ENCODE data around the gene UBXN10. TPM values are rescaled to one million over a fixed set of nuclear protein-coding genes. Genes with fewer than 3 reads are reported as not detected.

UBXN10 gene
- total and polyA plus RNA-seq, 12 donors: 0.64 to 2.6 (median 1.5) TPM

GRCh38 chr1:20166051-20166450 is 19.8 kb upstream of the UBXN10 start:
- no peaks in the 10 kb centered on the region for H3K36me3 ChIP-seq (replicated peaks in 1 of 2)
- H3K4me3 ChIP-seq: no peak overlapping the region
- H3K9me3 ChIP-seq (replicated peaks in 1 of 3): peaks cover 0 to 2% (median 0%) of the 10 kb centered on the region in 3 donors
- DNase-seq: no peak
- H3K4me1 ChIP-seq (replicated peaks in 1 of 2): no peaks in the 10 kb centered on the region
- WGBS, 4 donors: 65 to 79% (median 71%) methylated on average over 16 to 17 of the region's 17 CpGs
- no peaks in the 10 kb centered on the region for H3K27me3 ChIP-seq
- intact Hi-C loops (cut with DNase I): no loop called here
- no peak overlapping the region for H3K27ac ChIP-seq
- no peak for TF ChIP-seq POLR2A (IDR thresholded peaks at IDR 0.05)
- TF ChIP-seq, protein P1, sequence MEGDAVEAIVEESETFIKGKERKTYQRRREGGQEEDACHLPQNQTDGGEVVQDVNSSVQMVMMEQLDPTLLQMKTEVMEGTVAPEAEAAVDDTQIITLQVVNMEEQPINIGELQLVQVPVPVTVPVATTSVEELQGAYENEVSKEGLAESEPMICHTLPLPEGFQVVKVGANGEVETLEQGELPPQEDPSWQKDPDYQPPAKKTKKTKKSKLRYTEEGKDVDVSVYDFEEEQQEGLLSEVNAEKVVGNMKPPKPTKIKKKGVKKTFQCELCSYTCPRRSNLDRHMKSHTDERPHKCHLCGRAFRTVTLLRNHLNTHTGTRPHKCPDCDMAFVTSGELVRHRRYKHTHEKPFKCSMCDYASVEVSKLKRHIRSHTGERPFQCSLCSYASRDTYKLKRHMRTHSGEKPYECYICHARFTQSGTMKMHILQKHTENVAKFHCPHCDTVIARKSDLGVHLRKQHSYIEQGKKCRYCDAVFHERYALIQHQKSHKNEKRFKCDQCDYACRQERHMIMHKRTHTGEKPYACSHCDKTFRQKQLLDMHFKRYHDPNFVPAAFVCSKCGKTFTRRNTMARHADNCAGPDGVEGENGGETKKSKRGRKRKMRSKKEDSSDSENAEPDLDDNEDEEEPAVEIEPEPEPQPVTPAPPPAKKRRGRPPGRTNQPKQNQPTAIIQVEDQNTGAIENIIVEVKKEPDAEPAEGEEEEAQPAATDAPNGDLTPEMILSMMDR (IDR thresholded peaks at IDR 0.05): no peak

DNA sequence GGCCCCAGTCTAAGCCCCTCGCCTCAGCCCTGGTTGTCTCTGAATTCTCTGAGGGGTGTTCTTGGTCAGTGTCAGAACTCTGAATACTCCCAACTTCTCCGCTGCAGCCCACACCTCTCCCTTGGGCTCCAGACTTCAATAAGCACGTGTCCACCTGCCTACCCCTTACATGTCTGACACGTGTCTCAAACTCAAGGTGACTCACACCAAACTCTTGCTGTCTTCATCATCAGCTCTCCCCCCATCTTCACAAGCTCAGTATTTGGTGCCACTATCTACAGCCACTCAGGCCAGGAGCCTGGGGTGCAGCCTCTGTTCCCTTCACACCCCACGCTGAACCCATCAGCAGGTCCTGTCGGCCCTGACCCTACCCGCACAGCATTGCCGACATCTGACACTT is 18.8 kb upstream of the UBXN10 start:
- no peaks in the 10 kb centered on the region for H3K36me3 ChIP-seq (replicated peaks in 1 of 2)
- no peak for TF ChIP-seq POLR2A (IDR thresholded peaks at IDR 0.05)
- TF ChIP-seq, protein P1 (IDR thresholded peaks at IDR 0.05): no peak
- no peaks in the 10 kb centered on the region for H3K4me1 ChIP-seq (replicated peaks in 1 of 2)
- WGBS, 4 donors: 89 to 94% (median 92%) methylated on average over 8 of the region's 8 CpGs
- H3K27me3 ChIP-seq: no peaks in the 10 kb centered on the region
- no peak for DNase-seq
- intact Hi-C loops (cut with DNase I): no loop called here
- H3K9me3 ChIP-seq (replicated peaks in 1 of 3): no peaks in the 10 kb centered on the region
- H3K27ac ChIP-seq: no peak overlapping the region
- no peak overlapping the region for H3K4me3 ChIP-seq

DNA sequence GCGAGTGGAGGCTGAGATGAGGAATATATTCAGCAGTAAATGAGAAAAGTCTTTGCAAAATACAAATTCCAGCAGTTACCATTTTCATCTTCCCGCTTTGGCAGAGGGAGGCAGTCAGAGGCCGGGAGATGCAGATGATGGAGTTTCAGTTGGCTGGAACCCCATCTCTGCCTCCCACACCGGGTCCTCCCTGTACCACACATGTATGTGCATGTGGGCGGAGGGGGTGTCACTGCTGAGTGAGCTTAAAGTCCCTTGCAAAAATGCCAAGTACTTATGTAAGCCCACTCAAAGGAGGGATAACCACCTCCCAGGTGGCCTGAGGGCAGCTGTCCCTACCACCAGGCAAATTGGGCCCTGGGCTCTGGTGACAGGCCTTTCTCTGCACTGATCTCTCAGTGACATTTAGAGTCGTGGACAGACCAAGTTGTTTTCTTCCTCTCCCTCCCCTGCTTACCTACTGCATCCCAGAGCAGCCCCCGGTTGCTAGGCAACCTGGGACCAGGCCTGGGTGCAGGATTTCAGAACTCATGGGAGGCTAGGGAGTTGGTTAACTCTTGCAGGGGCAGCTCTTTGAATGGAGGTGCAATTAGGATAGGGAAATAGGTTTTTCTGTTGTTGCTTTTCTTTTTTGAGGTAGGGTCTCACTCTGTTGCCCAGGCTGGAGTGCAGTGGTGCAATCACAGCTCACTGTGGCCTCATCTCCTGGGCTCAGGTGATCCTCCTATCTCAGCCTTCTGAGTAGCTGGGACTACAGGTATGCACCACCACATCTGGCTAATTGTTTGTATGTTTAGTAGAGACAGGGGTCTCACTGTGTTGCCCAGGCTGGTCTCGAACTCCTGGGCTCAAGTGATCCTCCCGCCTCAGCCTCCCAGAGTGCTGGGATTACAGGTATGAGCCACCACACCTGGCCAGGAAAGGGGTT is 17.1 kb upstream of the UBXN10 start:
- Histone ChIP-seq H3K36me3 (replicated peaks in 1 of 2) (no peaks in the 10 kb centered on the region), H3K27me3 (no peaks in the 10 kb centered on the region), H3K27ac (no peak overlapping the region), H3K9me3 (replicated peaks in 1 of 3) (no peaks in the 10 kb centered on the region), H3K4me3 (no peak overlapping the region), H3K4me1 (replicated peaks in 1 of 2) (no peaks in the 10 kb centered on the region)
- no peak for DNase-seq
- no peak for TF ChIP-seq POLR2A (IDR thresholded peaks at IDR 0.05)
- TF ChIP-seq, protein P1 (IDR thresholded peaks at IDR 0.05): no peak
- intact Hi-C loops (cut with DNase I): no loop called here
- 82 to 83% (median 82%) methylated on average over 8 to 9 of the region's 9 CpGs for WGBS, 4 donors

DNA sequence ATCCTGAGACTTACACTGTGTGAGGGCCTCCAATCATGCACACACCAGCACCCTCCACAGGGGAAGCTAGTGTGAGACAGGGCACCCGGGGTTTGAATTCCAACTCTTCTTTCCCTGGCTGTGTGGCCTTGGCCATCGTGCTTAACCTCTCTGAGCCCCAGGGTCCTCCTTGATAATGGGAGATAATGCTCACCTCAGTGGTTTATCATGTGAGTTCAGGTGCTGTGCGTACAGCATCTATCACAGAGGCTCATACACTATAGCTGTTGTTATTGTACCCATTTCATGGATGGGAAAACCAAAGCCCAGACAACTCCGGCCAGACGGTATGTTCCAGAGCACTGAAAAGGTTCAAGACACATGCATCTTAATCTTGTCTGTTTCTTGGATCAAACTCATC is 16.0 kb upstream of the UBXN10 start:
- intact Hi-C loops (cut with DNase I): no loop called here
- no peaks in the 10 kb centered on the region for H3K36me3 ChIP-seq (replicated peaks in 1 of 2)
- no peak overlapping the region for H3K27ac ChIP-seq
- TF ChIP-seq POLR2A (IDR thresholded peaks at IDR 0.05): no peak
- TF ChIP-seq, protein P1 (IDR thresholded peaks at IDR 0.05): no peak
- no peaks in the 10 kb centered on the region for H3K27me3 ChIP-seq
- WGBS, 4 donors: 76 to 88% (median 80%) methylated on average over 4 to 5 of the region's 5 CpGs
- DNase-seq: no peak
- no peaks in the 10 kb centered on the region for H3K4me1 ChIP-seq (replicated peaks in 1 of 2)
- H3K4me3 ChIP-seq: no peak overlapping the region
- no peaks in the 10 kb centered on the region for H3K9me3 ChIP-seq (replicated peaks in 1 of 3)
